GM06990 (cell line): Measurements from ENCODE around the gene CHRNG.

ENCODE experiments used
- DNase-seq: peaks from one replicate; pipeline ENCODE4 v3.0.0-alpha.2; 2011; ENCODE audit not compliant: insufficient read length; ENCODE audit errors: extremely low read depth
- H3K27me3 ChIP-seq: replicated peaks from 2 replicates; pipeline ENCODE4 v1.6.0; 2011; ENCODE audit warnings: low read length; ENCODE audit not compliant: control insufficient read depth, insufficient read depth
- H3K36me3 ChIP-seq: 2 replicates; pipeline ENCODE4 v1.5.1; 2011; ENCODE audit warnings: low read length; ENCODE audit not compliant: control insufficient read depth, insufficient read depth
- H3K4me3 ChIP-seq: replicated peaks from 2 replicates; pipeline ENCODE4 v1.5.1; 2011; ENCODE audit warnings: low read depth, mild to moderate bottlenecking, control low read depth, low read length
- TF ChIP-seq, protein P1 (sequence below): IDR thresholded peaks from 2 replicates; pipeline ENCODE4 v1.5.1; 2011; ENCODE audit warnings: low read length, control low read depth, mild to moderate bottlenecking, inconsistent platforms; ENCODE audit not compliant: insufficient read depth, poor library complexity, severe bottlenecking

Gene CHRNG, protein sequence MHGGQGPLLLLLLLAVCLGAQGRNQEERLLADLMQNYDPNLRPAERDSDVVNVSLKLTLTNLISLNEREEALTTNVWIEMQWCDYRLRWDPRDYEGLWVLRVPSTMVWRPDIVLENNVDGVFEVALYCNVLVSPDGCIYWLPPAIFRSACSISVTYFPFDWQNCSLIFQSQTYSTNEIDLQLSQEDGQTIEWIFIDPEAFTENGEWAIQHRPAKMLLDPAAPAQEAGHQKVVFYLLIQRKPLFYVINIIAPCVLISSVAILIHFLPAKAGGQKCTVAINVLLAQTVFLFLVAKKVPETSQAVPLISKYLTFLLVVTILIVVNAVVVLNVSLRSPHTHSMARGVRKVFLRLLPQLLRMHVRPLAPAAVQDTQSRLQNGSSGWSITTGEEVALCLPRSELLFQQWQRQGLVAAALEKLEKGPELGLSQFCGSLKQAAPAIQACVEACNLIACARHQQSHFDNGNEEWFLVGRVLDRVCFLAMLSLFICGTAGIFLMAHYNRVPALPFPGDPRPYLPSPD

DNA sequence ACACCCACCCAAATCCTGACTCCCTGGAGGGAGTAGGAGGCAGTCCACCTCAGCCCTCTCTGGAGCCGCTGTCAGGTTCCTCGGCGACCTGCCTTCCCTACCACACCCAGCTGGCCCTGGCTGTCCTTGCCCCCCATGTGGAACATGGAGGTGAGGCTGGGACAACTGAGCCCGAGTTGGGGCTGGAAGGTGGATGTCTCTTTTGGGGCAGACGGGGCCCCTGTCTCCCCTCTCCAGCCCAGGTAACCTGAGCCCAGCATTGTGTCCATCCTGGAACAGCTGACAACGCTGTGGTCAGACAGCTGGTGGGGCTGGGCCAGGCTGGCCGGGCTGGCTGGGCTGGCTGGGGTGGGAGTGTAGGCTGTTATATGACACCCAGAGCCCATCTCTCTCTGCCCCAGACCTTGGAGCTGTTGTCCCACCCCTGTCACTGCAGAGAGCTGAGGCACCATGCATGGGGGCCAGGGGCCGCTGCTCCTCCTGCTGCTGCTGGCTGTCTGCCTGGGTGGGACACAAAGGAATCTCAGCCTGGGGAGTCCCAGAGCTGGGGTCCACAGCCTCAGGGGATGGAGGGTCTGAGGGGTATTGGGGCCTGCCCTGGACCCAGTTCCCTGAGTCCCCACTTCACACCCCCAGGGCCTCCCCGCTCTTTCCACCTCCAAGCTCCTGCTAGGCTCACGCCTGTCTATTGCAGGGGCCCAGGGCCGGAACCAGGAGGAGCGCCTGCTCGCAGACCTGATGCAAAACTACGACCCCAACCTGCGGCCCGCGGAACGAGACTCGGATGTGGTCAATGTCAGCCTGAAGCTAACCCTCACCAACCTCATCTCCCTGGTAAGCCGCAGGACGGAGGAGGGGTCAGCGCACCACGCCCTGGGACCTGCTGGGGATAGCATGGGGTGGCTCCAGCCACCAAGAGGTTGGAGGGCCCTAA, at the start of gene CHRNG:
Gene CHRNG, plus strand, starts transcription at position 395 of the 934 bp plus-strand sequence. Its CDS starts 56 bp downstream, at position 451.
- TF ChIP-seq, protein P1, sequence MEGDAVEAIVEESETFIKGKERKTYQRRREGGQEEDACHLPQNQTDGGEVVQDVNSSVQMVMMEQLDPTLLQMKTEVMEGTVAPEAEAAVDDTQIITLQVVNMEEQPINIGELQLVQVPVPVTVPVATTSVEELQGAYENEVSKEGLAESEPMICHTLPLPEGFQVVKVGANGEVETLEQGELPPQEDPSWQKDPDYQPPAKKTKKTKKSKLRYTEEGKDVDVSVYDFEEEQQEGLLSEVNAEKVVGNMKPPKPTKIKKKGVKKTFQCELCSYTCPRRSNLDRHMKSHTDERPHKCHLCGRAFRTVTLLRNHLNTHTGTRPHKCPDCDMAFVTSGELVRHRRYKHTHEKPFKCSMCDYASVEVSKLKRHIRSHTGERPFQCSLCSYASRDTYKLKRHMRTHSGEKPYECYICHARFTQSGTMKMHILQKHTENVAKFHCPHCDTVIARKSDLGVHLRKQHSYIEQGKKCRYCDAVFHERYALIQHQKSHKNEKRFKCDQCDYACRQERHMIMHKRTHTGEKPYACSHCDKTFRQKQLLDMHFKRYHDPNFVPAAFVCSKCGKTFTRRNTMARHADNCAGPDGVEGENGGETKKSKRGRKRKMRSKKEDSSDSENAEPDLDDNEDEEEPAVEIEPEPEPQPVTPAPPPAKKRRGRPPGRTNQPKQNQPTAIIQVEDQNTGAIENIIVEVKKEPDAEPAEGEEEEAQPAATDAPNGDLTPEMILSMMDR: no peak
- H3K27me3 ChIP-seq: no peaks in the 10 kb centered on the region
- peaks cover 2% of the 10 kb centered on the region; the same call in 1 of the 2 replicates for H3K36me3 ChIP-seq
- H3K4me3 ChIP-seq: no peak within 1 kb of the TSS
- no peak for DNase-seq

DNA sequence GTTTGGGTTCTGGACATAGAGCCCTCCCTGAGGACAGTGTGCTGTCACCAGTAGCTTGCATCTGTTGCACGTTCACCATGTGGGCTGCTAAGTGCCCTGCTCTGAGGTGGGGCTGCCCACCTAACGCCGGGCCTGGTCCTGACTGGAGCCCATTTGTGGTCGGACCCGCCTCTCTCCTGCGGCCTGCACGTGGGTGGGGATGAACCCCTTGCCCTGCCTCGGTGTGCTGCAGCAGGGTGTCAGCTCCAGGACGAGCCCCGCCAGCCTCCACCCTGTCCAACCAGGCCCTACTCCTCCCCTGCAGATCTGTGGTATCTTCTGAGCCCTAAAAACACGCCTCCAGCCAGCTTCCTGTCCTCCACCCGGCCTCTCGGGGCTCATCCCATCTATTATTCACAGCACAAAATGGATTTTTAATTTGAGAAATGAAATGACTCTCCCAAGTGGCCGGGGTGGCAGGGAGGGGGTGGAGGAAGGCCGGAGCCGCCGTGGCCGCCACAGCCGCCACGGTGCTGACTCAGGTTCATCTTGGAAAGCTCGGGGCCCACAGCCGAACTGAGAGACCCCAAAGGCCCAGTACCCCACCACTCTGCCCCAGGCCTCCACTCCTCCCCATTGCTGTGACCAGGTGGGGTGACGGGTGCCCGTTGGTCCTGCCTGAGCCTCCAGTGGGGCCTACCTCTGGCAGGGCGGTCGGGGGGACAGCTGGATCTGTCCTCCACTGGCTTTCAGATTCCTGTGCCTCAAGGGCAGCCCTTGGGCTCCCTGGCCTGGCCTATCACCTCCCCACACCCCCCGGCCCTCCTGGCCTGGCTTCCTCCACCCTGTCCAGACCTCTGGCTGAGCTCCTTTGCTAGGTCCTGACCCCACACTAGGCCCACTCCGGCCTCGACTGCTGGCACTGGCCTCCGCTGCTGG, 49.0 kb upstream of the CHRNG start:
- no peaks in the 10 kb centered on the region for H3K36me3 ChIP-seq
- H3K4me3 ChIP-seq: no peak overlapping the region
- TF ChIP-seq, protein P1: no peak
- H3K27me3 ChIP-seq: no peaks in the 10 kb centered on the region; the same call in none of the 2 replicates
- no peak for DNase-seq

DNA sequence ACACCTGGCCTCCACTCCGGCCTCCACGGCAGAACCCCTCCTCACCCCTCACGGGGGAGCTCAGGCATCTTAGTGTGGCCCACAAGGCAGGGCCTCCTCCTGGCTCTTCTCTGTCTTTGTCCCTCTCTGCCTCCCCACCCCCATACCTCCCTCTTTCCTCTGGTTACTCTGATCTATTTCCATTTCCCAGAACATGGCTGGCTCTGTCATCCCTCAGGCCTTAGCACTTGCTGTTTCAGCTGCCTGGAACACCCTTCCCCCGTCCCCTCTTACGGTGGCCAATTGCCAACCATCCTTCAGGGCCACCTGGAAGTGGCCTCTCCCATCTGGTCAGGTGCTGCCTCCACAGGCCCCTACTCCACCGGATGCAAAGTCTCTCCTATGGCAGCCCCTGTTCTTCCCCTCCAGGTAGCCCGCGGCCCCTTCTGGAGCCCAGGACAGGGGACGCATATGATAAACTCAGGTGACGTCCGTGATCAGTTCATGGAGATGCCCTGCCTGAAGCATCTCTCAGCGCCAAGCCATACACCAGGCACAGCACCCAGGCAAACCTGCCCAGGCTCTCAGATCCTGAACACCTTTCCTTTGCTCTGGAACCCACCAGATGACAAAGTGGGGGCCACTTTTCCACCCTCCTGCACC, 48.2 kb upstream of the CHRNG start:
- TF ChIP-seq, protein P1: no peak
- Histone ChIP-seq H3K4me3 (no peak overlapping the region), H3K36me3 (no peaks in the 10 kb centered on the region), H3K27me3 (no peaks in the 10 kb centered on the region; the same call in none of the 2 replicates)
- no peak for DNase-seq

DNA sequence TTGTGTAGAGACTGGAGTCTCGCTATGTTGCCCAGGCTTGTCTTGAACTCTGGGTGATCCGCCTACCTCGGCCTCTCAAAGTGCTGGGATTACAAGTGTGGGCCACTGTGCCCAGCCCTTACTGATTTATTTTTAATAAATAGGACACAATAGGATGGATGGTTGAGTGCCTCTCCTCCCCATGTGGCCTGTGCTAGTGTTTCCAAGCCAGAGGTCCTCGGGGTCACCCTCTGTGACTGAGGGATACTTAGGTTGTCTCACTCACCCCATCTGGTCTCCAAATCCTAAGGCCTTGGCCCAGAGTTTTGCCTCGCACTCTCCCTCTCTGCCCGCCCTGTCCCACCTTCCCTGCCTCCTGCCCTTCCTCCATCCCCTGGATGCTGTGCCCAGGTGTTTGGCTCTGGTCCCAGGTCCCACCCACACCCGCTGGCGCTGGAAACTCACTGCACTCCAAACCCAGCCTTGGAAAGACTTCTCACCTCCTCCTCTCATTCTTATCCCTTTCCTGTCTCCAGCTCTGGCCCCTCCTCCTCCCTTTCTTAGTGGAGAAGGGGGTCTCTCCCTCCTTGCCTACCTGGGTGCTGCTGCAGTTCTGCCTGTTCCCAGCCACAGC, 47.1 kb upstream of the CHRNG start:
- Histone ChIP-seq H3K27me3 (no peaks in the 10 kb centered on the region; the same call in none of the 2 replicates), H3K36me3 (no peaks in the 10 kb centered on the region), H3K4me3 (no peak overlapping the region)
- no peak for DNase-seq
- TF ChIP-seq, protein P1: no peak
